Activated CD4-positive, alpha-beta memory T cell treated with anti-CD3 and anti-CD28 coated beads for 36 hours (primary cell): Measurements from ENCODE around the gene CSRNP3. TPM values are rescaled to one million over a fixed set of nuclear protein-coding genes. Genes with fewer than 3 reads are reported as not detected.

ENCODE experiments used
- CTCF ChIA-PET: fragments of 350-600 bp; sonication (Branson Sonifier 250); formaldehyde crosslinking; loops from one replicate; lab custom pipeline; 2021; ENCODE audit warnings: antibody characterized with exemption, inconsistent platforms; lab: Charles Lee
- POLR2A ChIA-PET: fragments of 350-600 bp; sonication (Branson Sonifier 250); formaldehyde crosslinking; loops from one replicate; lab custom pipeline; 2021; ENCODE audit warnings: antibody characterized with exemption; lab: Charles Lee
- DNase-seq: peaks from one replicate; pipeline ENCODE4 v3.0.0-alpha.2; 2020
- H3K27ac Mint-ChIP-seq: one replicate; pipeline ENCODE4 v1.8.0; 2021; ENCODE audit warnings: mixed read lengths
- H3K27me3 Mint-ChIP-seq: one replicate; pipeline ENCODE4 v1.8.0; 2021; ENCODE audit warnings: mixed read lengths
- H3K36me3 Mint-ChIP-seq: one replicate; pipeline ENCODE4 v1.8.0; 2021; ENCODE audit warnings: mixed read lengths
- H3K4me1 Mint-ChIP-seq: one replicate; pipeline ENCODE4 v1.8.0; 2021; ENCODE audit warnings: low read depth, mixed read lengths
- H3K4me3 Mint-ChIP-seq: one replicate; pipeline ENCODE4 v1.8.0; 2021; ENCODE audit warnings: mild to moderate bottlenecking, mixed read lengths
- H3K9me3 Mint-ChIP-seq: one replicate; pipeline ENCODE4 v1.8.0; 2021; ENCODE audit warnings: mixed read lengths
- intact Hi-C: fragments of 100-400 bp; cut with micrococcal nuclease; formaldehyde crosslinking; loops from one replicate; pipeline ENCODE4 v1.15.1; 2023
- total RNA-seq, 2 experiments: library from RNA; stranded (reverse); gene quantifications; one replicate each; pipeline ENCODE4 v1.2.3, GENCODE V29; 2021

CSRNP3 gene
- total RNA-seq, 2 experiments from 2014 or later: not detected

GRCh38 chr2:165634855-165635254 is 165.4 kb downstream of the CSRNP3 start:
- no peaks in the 10 kb centered on the region for H3K36me3 Mint-ChIP-seq
- DNase-seq: no peak
- H3K27me3 Mint-ChIP-seq: peaks cover 2% of the 10 kb centered on the region
- H3K9me3 Mint-ChIP-seq: no peaks in the 10 kb centered on the region
- ChIA-PET POLR2A (interaction anchor here (0.8 kb wide), 1 partner anchor 36 kb away, joined by 4 read pairs; no protein-coding TSS in a partner anchor), CTCF (interaction anchor here (1.4 kb wide), 1 partner anchor 240 kb away, joined by 4 read pairs; no protein-coding TSS in a partner anchor)
- no peak overlapping the region for H3K27ac Mint-ChIP-seq
- no peak overlapping the region for H3K4me3 Mint-ChIP-seq
- intact Hi-C loops: no loop called here
- H3K4me1 Mint-ChIP-seq: no peaks in the 10 kb centered on the region

GRCh38 chr2:165635532-165635931 is 166.0 kb downstream of the CSRNP3 start:
- Mint-ChIP-seq H3K36me3 (no peaks in the 10 kb centered on the region), H3K27ac (no peak overlapping the region), H3K4me1 (no peaks in the 10 kb centered on the region), H3K9me3 (no peaks in the 10 kb centered on the region), H3K4me3 (no peak overlapping the region), H3K27me3 (peaks cover 2% of the 10 kb centered on the region)
- intact Hi-C loops: no loop called here
- no peak for DNase-seq
- ChIA-PET POLR2A (no interaction called here), CTCF (interaction anchor here (1.4 kb wide), 1 partner anchor 239 kb away, joined by 4 read pairs; no protein-coding TSS in a partner anchor)

- no peak for DNase-seq
- H3K27ac Mint-ChIP-seq: no peak overlapping the region
- POLR2A ChIA-PET: no interaction called here
- intact Hi-C loops: no loop called here
- no peaks in the 10 kb centered on the region for H3K36me3 Mint-ChIP-seq
- H3K27me3 Mint-ChIP-seq: peaks cover 2% of the 10 kb centered on the region
- CTCF ChIA-PET: no interaction called here
- no peak overlapping the region for H3K4me3 Mint-ChIP-seq
- H3K9me3 Mint-ChIP-seq: no peaks in the 10 kb centered on the region
- no peaks in the 10 kb centered on the region for H3K4me1 Mint-ChIP-seq
These were observed 167.5 kb downstream of the CSRNP3 start for GRCh38 chr2:165636959-165637358.

GRCh38 chr2:165637396-165637795 is 167.9 kb downstream of the CSRNP3 start:
- Mint-ChIP-seq H3K36me3 (no peaks in the 10 kb centered on the region), H3K4me3 (no peak overlapping the region), H3K4me1 (no peaks in the 10 kb centered on the region), H3K9me3 (no peaks in the 10 kb centered on the region), H3K27ac (no peak overlapping the region), H3K27me3 (peaks cover 2% of the 10 kb centered on the region)
- ChIA-PET POLR2A (no interaction called here), CTCF (no interaction called here)
- no peak for DNase-seq
- intact Hi-C loops: no loop called here

DNA sequence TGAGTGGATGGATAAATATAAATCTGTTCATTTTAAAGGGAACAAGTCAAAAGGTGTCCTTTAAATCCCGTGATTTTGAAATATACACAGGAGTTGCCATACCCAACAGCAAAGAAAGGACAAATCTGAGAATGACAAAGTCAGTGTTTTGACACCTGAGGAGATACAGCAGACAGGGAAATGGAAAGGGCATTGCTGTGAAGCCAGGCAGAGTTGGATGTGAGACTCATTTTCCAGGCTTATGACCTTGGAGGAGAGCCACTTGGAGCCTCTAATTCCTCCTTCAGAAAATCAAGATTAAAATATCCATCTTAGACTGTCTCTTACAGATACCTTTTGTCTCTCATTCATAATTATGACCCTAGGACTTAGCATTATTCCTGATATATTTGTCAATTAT is 170.0 kb downstream of the CSRNP3 start:
- POLR2A ChIA-PET: no interaction called here
- no peak for DNase-seq
- H3K4me1 Mint-ChIP-seq: no peaks in the 10 kb centered on the region
- H3K4me3 Mint-ChIP-seq: no peak overlapping the region
- no peak overlapping the region for H3K27ac Mint-ChIP-seq
- H3K9me3 Mint-ChIP-seq: no peaks in the 10 kb centered on the region
- peaks cover 2% of the 10 kb centered on the region for H3K27me3 Mint-ChIP-seq
- intact Hi-C loops: no loop called here
- CTCF ChIA-PET: no interaction called here
- H3K36me3 Mint-ChIP-seq: no peaks in the 10 kb centered on the region

GRCh38 chr2:165640247-165640929 is 170.9 kb downstream of the CSRNP3 start:
- no peaks in the 10 kb centered on the region for H3K36me3 Mint-ChIP-seq
- peaks cover 2% of the 10 kb centered on the region for H3K27me3 Mint-ChIP-seq
- no peaks in the 10 kb centered on the region for H3K4me1 Mint-ChIP-seq
- CTCF ChIA-PET: no interaction called here
- no peak for DNase-seq
- no peaks in the 10 kb centered on the region for H3K9me3 Mint-ChIP-seq
- intact Hi-C loops: no loop called here
- H3K27ac Mint-ChIP-seq: no peak overlapping the region
- POLR2A ChIA-PET: no interaction called here
- H3K4me3 Mint-ChIP-seq: no peak overlapping the region

GRCh38 chr2:165645930-165646831 is 176.7 kb downstream of the CSRNP3 start:
- DNase-seq: no peak
- peaks cover 1% of the 10 kb centered on the region for H3K27me3 Mint-ChIP-seq
- ChIA-PET CTCF (no interaction called here), POLR2A (no interaction called here)
- no peaks in the 10 kb centered on the region for H3K4me1 Mint-ChIP-seq
- intact Hi-C loops: no loop called here
- H3K36me3 Mint-ChIP-seq: no peaks in the 10 kb centered on the region
- H3K9me3 Mint-ChIP-seq: no peaks in the 10 kb centered on the region
- H3K27ac Mint-ChIP-seq: no peak overlapping the region
- no peak overlapping the region for H3K4me3 Mint-ChIP-seq

DNA sequence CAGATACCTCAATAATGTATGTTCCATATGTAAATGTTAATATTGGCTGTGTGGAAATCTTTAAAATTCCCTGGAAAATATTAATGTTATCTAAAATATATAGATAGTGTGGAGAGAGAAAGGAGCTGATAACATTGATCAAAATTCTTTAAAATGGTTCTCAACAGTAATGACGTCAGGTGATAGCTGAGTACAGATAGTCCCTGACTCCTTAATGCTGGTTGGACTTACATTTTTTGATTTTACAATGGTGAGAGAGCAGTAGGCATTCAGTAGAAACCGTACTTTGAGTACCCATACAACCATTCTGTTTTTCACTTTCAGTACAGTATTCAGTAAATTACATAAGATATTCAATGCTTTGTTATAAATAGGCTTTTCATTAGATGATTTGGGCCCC is 177.9 kb downstream of the CSRNP3 start:
- ChIA-PET POLR2A (no interaction called here), CTCF (no interaction called here)
- H3K27me3 Mint-ChIP-seq: peaks cover 1% of the 10 kb centered on the region
- no peaks in the 10 kb centered on the region for H3K4me1 Mint-ChIP-seq
- no peak overlapping the region for H3K27ac Mint-ChIP-seq
- no peaks in the 10 kb centered on the region for H3K9me3 Mint-ChIP-seq
- DNase-seq: no peak
- intact Hi-C loops: no loop called here
- no peak overlapping the region for H3K4me3 Mint-ChIP-seq
- no peaks in the 10 kb centered on the region for H3K36me3 Mint-ChIP-seq

GRCh38 chr2:165648801-165649200 is 179.3 kb downstream of the CSRNP3 start:
- H3K4me3 Mint-ChIP-seq: no peak overlapping the region
- peaks cover 3% of the 10 kb centered on the region for H3K27me3 Mint-ChIP-seq
- no peak overlapping the region for H3K27ac Mint-ChIP-seq
- POLR2A ChIA-PET: no interaction called here
- no peaks in the 10 kb centered on the region for H3K36me3 Mint-ChIP-seq
- no peaks in the 10 kb centered on the region for H3K4me1 Mint-ChIP-seq
- CTCF ChIA-PET: no interaction called here
- no peaks in the 10 kb centered on the region for H3K9me3 Mint-ChIP-seq
- intact Hi-C loops: no loop called here
- DNase-seq: no peak

DNA sequence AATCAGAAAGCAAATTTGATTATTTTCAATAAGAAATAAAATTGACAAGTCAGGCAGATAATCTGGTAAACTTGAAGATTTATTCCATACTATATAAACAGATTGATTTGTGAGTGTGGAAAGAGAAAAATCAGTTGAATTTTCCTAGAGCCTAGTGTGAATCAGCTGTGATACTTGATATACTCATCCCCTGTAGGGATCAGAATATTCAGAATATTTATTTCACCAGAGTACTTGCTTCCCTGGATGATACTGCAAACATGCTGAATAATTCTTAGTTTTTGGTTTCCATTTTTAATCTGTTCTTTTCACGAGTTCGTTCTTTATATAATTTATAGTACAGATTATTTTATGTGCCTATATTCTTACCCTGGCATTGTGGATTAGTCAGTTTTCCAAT is 181.7 kb downstream of the CSRNP3 start:
- ChIA-PET CTCF (no interaction called here), POLR2A (no interaction called here)
- no peak for DNase-seq
- peaks cover 3% of the 10 kb centered on the region for H3K27me3 Mint-ChIP-seq
- H3K9me3 Mint-ChIP-seq: no peaks in the 10 kb centered on the region
- no peaks in the 10 kb centered on the region for H3K4me1 Mint-ChIP-seq
- intact Hi-C loops: no loop called here
- H3K36me3 Mint-ChIP-seq: no peaks in the 10 kb centered on the region
- no peak overlapping the region for H3K27ac Mint-ChIP-seq
- no peak overlapping the region for H3K4me3 Mint-ChIP-seq

GRCh38 chr2:165655661-165656060 is 186.2 kb downstream of the CSRNP3 start:
- H3K27ac Mint-ChIP-seq: no peak overlapping the region
- no peak for DNase-seq
- H3K27me3 Mint-ChIP-seq: peaks cover 2% of the 10 kb centered on the region
- no peaks in the 10 kb centered on the region for H3K9me3 Mint-ChIP-seq
- POLR2A ChIA-PET: no interaction called here
- H3K4me1 Mint-ChIP-seq: no peaks in the 10 kb centered on the region
- no peaks in the 10 kb centered on the region for H3K36me3 Mint-ChIP-seq
- intact Hi-C loops: no loop called here
- CTCF ChIA-PET: no interaction called here
- no peak overlapping the region for H3K4me3 Mint-ChIP-seq

- Mint-ChIP-seq H3K36me3 (no peaks in the 10 kb centered on the region), H3K9me3 (no peaks in the 10 kb centered on the region), H3K4me3 (no peak overlapping the region), H3K27me3 (peaks cover 1% of the 10 kb centered on the region), H3K4me1 (no peaks in the 10 kb centered on the region), H3K27ac (no peak overlapping the region)
- intact Hi-C loops: no loop called here
- no peak for DNase-seq
- POLR2A ChIA-PET: no interaction called here
- CTCF ChIA-PET: no interaction called here
These were observed 190.9 kb downstream of the CSRNP3 start for GRCh38 chr2:165660361-165660760.
